GM18868 (cell line): Measurements from ENCODE around the gene NPEPL1.
"Not testable (repeated sequence)": the region's sequence is repeated elsewhere in the genome, so short reads cannot be mapped to it uniquely, and the experiment has no call there.

Experiments used
- ATAC-seq: cut with Tn5 transposase; IDR thresholded peaks from one replicate; pipeline ENCODE4 v1.9.1; 2021; ENCODE audit warnings: mild to moderate bottlenecking, moderate library complexity; ENCODE audit not compliant: unreplicated experiment

The NPEPL1 gene

DNA sequence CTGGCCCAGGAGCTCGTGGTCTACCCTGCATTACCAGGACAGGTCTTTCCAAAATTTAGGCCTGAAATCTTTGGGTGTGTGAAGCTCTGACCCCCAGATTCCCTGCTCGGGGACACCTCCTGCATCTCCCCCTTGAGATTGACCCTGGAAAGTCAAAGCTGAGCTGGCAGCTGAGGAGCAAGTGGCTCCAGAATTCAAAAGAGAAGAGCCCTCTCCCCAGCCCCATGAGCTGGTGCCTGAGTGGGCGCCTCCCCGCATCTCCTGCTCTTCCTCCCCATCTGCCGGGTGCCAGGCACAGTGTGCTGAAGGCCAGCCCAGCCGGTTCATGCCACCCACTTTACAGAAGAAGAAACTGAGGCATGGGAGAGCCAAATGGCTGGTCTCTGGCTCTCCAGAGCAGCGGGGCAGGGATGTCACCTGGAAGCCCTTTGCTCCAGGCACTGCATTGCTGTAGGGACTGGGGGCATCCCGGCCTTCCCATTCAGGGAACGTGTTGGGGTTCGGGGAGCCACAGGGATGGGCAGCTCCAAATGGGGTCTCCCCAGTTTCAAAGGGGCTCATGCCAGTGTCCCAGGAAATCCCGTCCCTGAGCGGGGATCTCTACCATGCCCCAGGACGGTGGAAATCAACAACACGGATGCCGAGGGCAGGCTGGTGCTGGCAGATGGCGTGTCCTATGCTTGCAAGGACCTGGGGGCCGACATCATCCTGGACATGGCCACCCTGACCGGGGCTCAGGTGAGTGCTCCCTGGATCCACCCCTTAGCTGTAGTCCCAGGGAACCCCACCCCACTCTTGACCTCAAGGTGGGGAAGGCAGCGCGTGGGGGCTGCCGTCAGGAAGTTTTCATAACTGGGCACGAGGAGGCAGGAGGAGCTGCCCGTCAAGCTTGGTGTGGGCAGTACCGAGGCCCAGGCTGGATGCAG, 20.5 kb downstream of the NPEPL1 start:
- no peak for ATAC-seq

DNA sequence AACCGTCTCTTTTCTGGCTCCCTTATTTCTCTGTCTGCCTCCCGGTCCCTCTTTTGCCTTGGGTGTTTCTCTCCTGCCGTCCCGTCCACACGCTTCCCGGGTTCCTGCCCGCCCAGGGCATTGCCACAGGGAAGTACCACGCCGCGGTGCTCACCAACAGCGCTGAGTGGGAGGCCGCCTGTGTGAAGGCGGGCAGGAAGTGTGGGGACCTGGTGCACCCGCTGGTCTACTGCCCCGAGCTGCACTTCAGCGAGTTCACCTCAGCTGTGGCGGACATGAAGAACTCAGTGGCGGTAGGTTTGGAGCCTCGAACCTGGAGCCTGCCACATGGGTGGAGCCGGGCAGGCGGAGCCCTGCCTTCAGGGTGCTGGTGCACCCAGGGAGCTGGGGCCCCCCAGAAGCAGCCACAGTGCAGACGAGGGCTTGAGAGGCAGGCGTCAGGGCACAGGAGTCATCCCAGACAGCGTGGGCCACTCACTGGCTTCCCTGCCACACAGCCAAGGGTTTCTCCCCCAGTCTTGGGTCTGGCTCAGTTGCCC, 21.3 kb downstream of the NPEPL1 start:
- ATAC-seq, result no peak

DNA sequence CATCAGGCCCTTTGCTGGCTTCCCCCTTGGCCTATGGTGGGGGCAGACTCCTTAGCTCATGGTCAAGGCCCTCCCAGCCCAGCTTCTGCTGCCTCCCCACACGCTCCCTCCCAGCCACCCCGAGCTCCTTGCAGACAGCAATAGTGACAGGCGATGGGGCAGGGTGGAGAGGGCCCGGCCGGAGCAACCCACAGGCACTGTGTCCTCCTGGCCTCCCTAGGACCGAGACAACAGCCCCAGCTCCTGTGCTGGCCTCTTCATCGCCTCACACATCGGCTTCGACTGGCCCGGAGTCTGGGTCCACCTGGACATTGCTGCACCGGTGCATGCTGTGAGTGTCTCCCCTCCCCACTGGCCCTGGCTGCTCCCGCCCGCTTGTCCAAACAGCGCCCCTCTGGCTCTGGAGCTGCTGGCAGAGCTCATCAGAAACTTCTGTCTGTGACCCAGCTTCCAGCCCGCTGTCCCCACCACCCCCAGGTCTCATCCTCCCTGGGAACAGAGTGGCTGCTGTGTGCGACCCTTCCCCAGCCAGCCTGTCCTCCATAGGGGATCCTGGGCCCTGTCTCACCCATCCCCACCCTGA, 21.8 kb downstream of the NPEPL1 start:
- ATAC-seq, result no peak

DNA sequence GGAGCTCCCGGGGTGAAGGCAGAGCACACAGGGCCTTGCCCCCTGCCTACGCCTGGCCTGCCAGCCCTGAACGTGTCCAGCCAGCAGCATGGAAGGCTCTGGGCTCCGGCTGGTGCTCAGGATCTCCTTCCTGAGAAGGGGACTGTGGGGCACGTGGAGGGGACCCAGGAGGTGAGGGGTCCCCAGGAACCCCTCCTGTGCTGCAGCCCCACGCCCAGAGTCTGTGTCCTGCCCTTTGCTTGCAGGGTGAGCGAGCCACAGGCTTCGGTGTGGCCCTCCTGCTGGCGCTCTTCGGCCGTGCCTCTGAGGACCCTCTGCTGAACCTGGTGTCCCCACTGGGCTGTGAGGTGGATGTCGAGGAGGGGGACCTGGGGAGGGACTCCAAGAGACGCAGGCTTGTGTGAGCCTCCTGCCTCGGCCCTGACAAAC, 22.3 kb downstream of the NPEPL1 start:
- ATAC-seq, result no peak

DNA sequence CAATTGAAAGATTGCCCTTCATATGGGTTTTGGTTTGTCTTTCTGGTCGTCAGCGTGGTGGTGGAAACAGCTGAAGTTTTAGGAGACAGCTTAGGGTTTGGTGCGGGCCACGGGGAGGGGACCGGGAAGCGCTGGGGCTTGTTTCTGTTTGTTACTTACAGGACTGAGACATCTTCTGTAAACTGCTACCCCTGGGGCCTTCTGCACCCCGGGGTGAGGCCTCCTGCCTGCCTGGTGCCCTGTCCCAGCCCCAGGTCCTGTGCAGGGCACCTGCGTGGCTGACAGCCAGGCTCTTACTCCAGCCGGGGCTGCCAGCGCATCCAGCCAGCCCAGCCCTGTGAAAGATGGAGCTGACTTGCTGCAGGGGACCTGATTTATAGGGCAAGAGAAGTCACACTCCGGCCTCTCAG, 22.8 kb downstream of the NPEPL1 start:
- ATAC-seq, result no peak

DNA sequence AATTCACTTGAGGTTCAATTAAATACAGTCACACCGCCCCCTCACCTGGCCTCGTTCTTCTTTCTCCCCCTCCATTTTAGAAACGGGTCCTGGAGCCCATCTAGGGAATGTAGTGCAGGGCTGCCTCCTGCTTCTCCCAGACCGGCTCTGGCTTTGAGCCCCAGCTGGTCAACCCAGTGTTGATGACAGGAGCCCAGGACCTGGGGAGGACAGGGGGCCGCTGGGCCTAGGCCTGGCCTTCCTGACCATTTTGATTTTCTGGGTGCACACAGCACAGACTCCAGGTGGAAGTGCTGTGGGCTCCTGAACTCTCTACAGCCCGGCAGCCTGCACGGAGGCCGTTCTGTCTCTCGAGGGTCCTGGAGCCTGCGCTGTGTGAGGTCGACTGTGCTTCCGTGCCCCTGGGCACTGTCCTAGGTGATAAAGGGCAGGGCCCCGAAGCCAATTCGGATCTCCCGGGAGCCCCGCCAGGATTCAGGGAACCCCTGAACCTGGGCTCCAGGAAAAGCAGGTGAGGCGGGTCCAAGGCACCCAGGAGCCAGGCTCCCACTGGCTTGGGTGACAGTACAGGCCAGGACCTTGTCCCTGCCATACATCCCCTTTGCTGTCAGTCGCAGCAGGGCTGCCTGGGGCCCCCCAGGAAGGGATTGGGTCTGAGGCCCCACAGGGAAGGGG, 23.3 kb downstream of the NPEPL1 start:
- ATAC-seq, result no peak

DNA sequence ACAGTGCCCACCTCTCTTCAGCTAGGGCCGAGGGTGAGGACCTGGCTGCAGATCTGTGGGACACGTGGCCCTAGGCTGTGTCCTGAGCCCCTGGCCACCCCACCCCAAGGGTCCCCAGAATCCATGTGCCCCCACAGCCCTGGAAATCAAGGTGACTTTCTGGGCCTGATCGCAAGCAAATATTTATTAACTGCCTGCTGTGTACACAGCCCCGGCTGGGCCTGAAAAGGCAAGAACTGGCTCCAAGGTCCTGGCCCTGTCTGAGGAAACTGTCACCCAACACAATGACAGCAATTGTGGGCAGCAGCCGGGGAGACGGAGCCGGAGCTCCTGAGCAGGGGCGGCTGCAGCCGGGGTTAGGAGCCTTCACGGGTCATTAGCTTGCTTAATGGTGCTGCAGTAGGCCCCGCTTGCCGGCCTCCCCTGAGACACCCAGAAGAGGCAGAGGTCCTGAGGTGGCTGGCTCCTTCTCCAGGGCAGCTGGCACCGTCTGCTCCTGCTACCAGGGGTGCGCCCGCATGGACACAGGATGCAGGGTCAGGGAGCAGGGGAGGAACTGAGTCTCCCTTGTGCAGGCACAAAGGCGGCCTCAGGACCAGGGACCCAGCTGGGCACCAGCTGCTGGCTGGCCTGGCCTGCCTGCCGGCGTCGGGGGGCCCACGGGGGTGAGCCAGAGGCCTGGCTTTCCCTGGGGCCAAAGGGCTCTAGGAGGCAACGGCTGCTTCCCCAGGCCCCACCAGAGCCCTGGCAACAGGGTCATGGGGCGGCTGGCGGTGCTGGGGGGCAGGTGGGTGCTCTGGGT, 24.1 kb downstream of the NPEPL1 start:
- no peak for ATAC-seq

DNA sequence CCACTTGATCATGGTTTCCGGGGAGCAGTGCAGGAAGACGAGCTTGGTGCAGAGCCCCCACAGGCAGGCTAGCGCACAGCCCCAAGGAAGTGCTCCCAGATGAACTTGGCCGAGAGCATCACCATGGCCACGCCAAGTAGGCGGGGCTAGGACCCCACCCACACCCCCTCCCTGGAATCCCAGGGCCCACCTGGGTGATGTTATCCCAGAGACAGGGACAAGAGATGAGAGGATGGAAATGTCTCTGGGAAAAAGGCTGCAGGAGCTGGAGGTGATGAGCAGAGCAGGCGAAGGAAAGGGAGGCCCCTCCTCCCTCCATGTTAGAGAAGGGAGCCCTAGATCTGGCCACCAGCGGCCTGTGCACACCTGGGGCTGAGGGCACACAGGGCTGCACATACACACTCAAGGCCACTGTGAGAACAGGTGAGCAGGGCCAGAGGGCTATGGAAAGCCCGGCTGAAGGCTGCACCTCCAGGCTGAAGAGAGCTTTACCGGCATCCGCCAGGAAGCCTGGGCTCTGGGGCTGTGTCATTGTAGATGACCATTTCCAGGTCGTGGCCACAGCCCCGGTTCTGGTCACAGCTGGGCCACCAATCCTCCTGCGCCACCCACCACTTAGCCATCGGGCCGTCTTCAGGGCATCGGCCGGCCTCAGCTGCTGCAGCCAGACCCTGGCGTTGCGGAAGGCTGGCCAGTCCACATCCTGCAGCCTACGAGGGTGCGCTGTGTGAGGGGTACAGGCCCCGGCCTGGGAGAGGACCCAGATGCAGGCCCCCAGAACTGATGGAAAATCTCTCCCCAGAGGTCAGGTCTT, 24.9 kb downstream of the NPEPL1 start:
- no peak for ATAC-seq

DNA sequence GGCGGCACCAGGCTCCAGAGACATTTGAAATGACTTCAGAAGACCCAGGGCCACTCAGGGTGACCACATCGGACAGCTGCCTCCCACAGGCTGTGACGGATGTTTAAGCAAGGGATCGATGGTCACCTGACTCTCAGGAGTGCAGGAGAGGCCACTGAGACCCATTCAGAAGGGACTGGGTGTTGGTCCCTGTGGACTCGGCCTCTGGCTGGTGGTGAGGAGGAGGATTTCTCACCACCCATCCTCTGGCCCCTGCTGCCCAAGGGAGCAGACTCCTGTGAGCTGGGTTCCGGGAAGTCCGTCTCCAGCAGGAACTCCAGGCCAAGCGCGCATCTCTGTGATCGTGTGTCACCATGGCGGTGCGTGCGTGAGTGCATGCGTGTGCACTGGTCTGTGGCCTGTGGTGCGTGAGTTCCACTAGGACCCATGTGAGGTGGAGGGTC, 25.5 kb downstream of the NPEPL1 start:
- no peak for ATAC-seq

DNA sequence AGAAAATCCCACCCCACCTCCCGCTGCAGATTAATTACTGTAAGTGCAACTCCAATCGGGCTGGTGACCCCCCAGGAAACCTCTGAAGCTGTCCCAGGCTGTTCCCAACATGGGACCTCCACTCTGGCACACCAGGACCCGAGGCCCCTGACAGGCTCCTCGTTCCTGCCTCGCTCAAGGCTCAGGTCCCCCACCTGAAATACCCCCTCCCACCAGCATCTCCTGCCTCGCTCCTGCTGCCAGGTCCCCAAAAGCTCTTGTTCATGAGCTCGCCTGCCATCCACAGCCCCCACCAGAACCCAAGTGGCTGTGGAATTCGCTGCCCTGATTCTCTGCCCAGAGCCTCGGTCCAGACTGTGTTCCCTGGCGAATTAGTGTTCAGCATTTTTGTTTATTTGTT, 26.1 kb downstream of the NPEPL1 start:
- ATAC-seq, result no peak

DNA sequence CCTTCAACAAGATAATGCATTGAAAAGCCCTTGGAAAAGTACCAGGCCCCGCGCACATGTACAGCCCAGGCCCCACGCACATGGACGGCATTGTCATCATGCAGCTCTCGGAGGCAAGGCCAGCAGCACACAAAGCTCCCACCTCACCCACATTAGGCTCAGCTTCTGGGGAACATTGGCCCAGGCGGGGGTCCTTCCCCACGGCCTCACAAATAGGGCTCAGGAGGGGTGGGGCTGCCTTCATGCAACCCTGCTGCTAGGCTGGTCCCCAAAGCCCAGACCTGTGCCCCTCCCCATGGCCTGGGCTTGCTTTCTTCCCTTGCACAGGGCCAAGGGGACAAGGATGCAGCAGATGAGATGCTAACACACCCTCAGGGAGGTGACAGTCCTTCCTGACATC, 26.7 kb downstream of the NPEPL1 start:
- no peak for ATAC-seq

DNA sequence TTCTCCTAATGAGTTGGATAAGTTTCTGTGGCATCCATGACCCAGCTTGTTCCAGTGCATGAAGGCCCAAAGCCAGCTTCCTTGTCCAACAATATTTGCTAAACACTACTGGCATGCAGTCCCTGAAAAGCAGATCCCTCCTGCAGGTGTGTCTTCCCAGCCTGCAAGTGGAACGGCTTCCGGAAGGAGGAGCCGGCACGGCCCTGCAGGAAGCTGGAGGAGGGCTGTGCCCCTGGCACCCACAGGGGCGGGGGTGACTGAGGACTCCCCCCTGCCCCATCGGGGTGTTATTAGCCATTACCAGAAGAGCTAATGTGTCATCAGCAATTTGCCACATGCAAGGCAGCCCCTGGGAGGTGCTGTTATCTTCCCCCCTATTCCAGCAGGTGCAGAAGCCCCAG, 27.4 kb downstream of the NPEPL1 start:
- ATAC-seq, result no peak

DNA sequence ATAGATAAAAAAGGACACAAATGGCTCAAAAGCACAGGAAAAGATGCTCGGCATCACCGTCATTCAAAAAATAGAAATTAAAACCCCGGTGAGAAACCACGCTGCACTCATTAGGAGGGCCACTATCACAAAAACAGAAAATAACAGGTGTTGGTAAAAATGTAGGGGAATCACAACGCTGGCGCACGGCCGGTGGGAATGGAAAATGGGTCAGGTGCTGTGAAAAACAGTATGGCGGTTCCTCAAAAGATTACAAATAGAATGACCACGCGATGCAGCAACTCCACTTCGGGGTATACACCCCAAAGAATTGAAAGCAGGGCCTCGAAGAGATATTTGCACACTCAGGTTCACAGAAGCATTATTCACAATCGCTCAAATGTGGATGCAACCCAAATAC, 28.3 kb downstream of the NPEPL1 start:
- ATAC-seq, result no peak

DNA sequence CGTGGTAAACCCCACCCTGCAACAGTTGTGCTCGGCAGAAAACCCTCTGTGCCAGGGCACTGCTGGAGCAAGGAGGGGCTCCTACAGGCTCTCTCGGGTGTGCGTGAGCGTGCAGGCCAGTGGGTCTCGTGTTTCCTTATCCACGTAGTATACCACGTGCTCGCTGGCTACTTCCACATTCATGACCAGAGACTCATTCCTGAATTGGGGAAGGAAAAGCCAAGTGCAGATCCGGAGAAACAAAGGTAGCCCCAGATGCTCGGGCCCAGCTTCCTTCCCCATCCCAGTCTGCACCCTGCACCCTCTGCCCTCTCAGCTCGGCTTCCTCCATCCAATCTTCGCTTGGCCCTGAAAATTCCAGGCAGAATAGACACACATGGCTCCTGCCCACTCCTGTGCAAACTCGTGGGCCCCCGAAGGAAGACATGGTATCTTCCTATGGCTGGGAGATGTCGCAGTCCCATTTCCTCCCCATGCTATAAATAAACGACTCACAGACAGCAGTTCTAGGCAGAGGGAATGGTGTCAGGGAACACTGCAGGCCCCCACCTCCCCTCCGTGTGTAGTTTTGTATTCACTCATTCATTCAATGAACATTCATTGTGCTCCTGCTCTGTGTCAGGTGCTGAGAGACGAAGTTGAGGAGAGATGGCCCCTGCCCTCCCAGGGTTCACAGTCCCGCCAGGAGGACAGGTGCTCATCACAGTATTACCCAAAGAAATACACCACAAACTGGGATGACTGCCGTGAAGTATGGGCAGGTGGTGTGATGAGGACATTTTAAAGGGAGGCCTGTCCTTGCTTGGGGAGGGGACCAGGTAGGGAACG, 29.6 kb downstream of the NPEPL1 start:
- no peak for ATAC-seq

DNA sequence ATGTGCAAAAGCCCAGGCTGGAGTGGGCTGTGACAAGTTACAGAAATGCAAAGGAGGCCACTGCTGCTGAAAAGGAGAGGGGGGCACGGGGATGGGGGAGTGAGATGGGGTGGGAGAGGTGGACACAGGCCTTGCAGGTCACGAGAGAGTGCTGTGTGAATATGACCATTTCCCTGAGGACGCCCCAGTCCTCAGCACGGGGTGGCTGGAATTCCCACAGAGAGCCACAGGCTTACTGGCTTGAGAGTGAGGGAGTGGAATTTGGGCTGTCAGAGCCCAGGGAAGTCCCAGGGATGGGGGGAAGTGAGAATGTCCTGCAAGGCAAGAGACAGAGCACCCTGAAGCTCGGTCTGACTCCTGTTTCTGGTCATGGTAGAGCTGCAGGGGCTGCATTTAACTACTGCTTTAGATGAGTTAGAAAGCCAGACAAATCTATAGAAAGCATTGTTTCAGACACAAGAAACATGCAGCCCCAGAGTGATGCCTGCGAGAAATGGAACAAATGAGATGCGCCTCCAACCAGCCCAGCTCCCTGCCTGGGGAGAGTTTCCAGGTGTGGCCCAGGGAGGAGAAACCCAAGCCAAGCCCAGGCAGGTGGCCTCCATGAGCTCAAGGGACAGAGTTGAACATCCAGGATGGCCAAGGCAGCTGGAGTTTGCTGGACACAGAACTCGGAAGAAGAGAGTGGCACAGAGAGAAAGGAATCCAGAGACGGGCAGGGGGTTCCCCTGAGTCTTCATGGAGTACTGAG, 30.5 kb downstream of the NPEPL1 start:
- ATAC-seq, result no peak

DNA sequence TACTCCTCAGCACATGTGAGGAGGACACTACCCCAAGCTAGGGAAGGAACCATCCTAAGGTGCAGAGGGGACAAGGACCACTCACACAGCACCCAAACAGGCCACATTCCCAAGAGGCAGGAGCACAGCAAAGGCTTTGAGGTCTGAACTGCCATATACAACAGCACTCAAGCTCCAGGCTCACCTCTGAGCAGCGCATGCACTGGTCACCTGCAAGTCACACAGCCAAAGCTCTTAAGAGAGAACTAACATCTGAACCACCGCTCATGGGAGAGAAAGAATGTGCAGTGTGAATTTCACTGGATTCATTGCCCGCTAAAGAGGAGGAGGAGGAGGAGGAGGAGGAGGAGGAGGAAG, 31.0 kb downstream of the NPEPL1 start:
- ATAC-seq, result no peak

DNA sequence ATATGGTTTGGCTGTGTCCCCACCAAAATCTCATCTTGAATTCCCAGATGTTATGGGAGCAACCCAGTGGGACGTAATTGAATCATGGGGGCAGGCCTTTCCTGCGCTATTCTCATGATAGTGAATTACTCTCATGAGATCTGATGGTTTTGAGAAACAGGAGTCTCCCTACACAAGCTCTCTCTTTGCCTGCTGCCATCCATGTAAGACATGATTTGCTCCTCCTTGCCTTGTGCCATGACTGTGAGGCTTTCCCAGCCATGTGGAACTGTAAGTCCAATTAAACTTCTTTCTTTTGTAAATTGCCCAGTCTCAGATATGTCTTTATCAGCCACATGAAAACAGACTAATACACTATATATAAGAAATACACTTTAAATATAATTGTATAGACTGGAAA, 33.6 kb downstream of the NPEPL1 start:
- ATAC-seq, result not testable (repeated sequence)

DNA sequence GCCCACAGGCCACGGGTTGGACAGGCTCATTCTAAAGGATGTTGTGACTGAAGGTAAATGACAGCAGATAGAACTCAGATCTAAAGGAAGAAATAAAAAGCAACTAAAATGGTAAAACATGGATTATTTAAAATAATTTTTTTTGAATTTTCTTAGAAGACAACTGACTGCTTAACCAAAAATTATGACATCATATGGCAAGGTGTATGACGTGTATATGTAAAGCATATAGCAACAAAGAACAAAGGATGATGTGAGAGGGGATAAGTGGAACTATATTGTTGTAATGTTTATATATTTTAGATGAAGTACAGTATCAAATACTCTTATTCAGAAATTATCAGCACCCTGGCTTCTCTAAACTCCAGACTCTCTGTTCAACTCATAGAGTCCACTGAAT, 38.6 kb downstream of the NPEPL1 start:
- no peak for ATAC-seq
